Esophagus muscularis mucosa (tissue), 4 donors: ENCODE data around the gene ARHGEF6. TPM values are rescaled to one million over a fixed set of nuclear protein-coding genes. Genes with fewer than 3 reads are reported as not detected.
A peak's percentile ranks its signal among the peaks of the same experiment; 100 is the strongest.

ENCODE experiments used
- DNase-seq: peaks from one replicate; pipeline ENCODE4 v3.0.0-alpha.2; 2017; ENCODE audit errors: extremely low spot score
- H3K27ac ChIP-seq, 4 donors: fragments of 200-600 bp; sonication (generic); replicated peaks in 1 of 4; 1 replicate in 3 of 4; 2 replicates in 1 of 4; pipeline ENCODE4 v1.5.1; 2016 to 2019; ENCODE audit warnings: mild to moderate bottlenecking in 1 of 4
- H3K27me3 ChIP-seq, 4 donors: fragments of 200-600 bp; sonication (generic); one replicate each; pipeline versions ENCODE4 v1.5.1 to v1.6.0; 2016 to 2019
- H3K36me3 ChIP-seq, 4 donors: fragments of 200-600 bp; sonication (generic); one replicate each; pipeline ENCODE4 v1.5.1; 2016 to 2019
- H3K4me1 ChIP-seq, 4 donors: fragments of 200-600 bp; sonication (generic); one replicate each; pipeline ENCODE4 v1.5.1; 2016 to 2019
- H3K4me3 ChIP-seq, 4 donors: fragments of 200-600 bp; sonication (generic); 1 replicate in 2 of 4; 2 replicates in 2 of 4; pipeline ENCODE4 v1.5.1; 2016 to 2019; ENCODE audit warnings: mild to moderate bottlenecking in 4 of 4, moderate library complexity in 1 of 4
- H3K9me3 ChIP-seq, 4 donors: fragments of 200-600 bp; sonication (generic); 1 replicate in 3 of 4; 2 replicates in 1 of 4; pipeline ENCODE4 v1.5.1; 2016 to 2019
- CTCF ChIP-seq, 3 experiments: fragments of 200-600 bp in 2 of 3; fragments of 450-650 bp in 1 of 3; sonication (generic) in 2 of 3; IDR thresholded peaks; one replicate each; pipeline ENCODE4 v1.5.1; 2017 to 2019; ENCODE audit warnings: antibody characterized with exemption in 3 of 3, mild to moderate bottlenecking in 2 of 3, moderate library complexity in 1 of 3
- EP300 ChIP-seq: sonication (generic); formaldehyde crosslinking; IDR thresholded peaks from one replicate; pipeline ENCODE4 v1.6.1; 2017; ENCODE audit warnings: antibody characterized with exemption
- POLR2A ChIP-seq: fragments of 450-650 bp; IDR thresholded peaks from one replicate; pipeline ENCODE4 v1.6.1; 2017; ENCODE audit warnings: antibody characterized with exemption, moderate library complexity, mild to moderate bottlenecking, low read depth
- POLR2AphosphoS5 ChIP-seq, 2 donors: sonication (generic); formaldehyde crosslinking; IDR thresholded peaks; one replicate each; pipeline ENCODE4 v1.6.1; 2017; ENCODE audit warnings: antibody characterized with exemption in 2 of 2
- WGBS: methylation state at CpG from one replicate; pipeline ENCODE4 v1.1.5; 2018; 5-methylcytosine and 5-hydroxymethylcytosine counted together
- intact Hi-C: fragments of 100-400 bp; cut with DNase I; formaldehyde crosslinking; loops from one replicate; pipeline ENCODE4 v1.15.1; 2023
- total RNA-seq, 4 donors: library from RNA; depleted of rRNA; stranded (reverse); fragments of >200 nt; gene quantifications; one replicate each; pipeline versions ENCODE4 v1.1.0 to v1.2.1, GENCODE V29; 2016

Gene ARHGEF6
- total RNA-seq, 4 donors from 2014 or later = 13.4 to 16.4 (median 15.0) TPM

GRCh38 chrX:136784231-136784630 is 3.5 kb upstream of the ARHGEF6 start:
- Histone ChIP-seq H3K4me3 (no peak overlapping the region), H3K4me1 (peaks cover 3 to 8% (median 5%) of the 10 kb centered on the region in 4 donors), H3K9me3 (no peaks in the 10 kb centered on the region), H3K27me3 (no peaks in the 10 kb centered on the region), H3K27ac (no peak overlapping the region), H3K36me3 (no peaks in the 10 kb centered on the region)
- DNase-seq = no peak
- intact Hi-C loops = no loop called here
- WGBS = 80% methylated on average over 1 of the region's 1 CpG
- TF ChIP-seq EP300 (no peak), POLR2AphosphoS5 (IDR thresholded peaks at IDR 0.05) (no peak), CTCF (IDR thresholded peaks at IDR 0.05) (no peak), POLR2A (no peak)

- no peaks in the 10 kb centered on the region for H3K27me3 ChIP-seq
- no peak for TF ChIP-seq EP300
- TF ChIP-seq CTCF (IDR thresholded peaks at IDR 0.05) = no peak
- no peak for TF ChIP-seq POLR2A
- no peak for TF ChIP-seq POLR2AphosphoS5 (IDR thresholded peaks at IDR 0.05)
- no peak for DNase-seq
- peaks cover 3 to 8% (median 5%) of the 10 kb centered on the region in 4 donors for H3K4me1 ChIP-seq
- no peak overlapping the region for H3K27ac ChIP-seq
- H3K9me3 ChIP-seq = no peaks in the 10 kb centered on the region
- intact Hi-C loops = no loop called here
- H3K4me3 ChIP-seq = no peak overlapping the region
- no peaks in the 10 kb centered on the region for H3K36me3 ChIP-seq
Measured at GRCh38 chrX:136783159-136783558, 2.4 kb upstream of the ARHGEF6 start.

- no peak for DNase-seq
- 42% methylated on average over 9 of the region's 9 CpGs for WGBS
- H3K27me3 ChIP-seq = no peaks in the 10 kb centered on the region
- intact Hi-C loops = no loop called here
- peak overlapping the region; percentile 14 to 33 (median 23) for H3K4me3 ChIP-seq
- H3K4me1 ChIP-seq = peaks cover 3 to 8% (median 5%) of the 10 kb centered on the region in 4 donors
- TF ChIP-seq CTCF (IDR thresholded peaks at IDR 0.05) (no peak), POLR2A (no peak), EP300 (no peak), POLR2AphosphoS5 (IDR thresholded peaks at IDR 0.05) (no peak)
- no peaks in the 10 kb centered on the region for H3K36me3 ChIP-seq
- H3K27ac ChIP-seq = peak overlapping the region in 1 of 4 donors; percentile 22
- no peaks in the 10 kb centered on the region for H3K9me3 ChIP-seq
Measured at GRCh38 chrX:136781180-136781797, 557 bp upstream of the ARHGEF6 start.

- 38% methylated on average over 2 of the region's 2 CpGs for WGBS
- H3K27me3 ChIP-seq = no peaks in the 10 kb centered on the region
- H3K36me3 ChIP-seq = no peaks in the 10 kb centered on the region
- H3K4me1 ChIP-seq = peaks cover 3 to 8% (median 5%) of the 10 kb centered on the region in 4 donors
- TF ChIP-seq POLR2A (no peak), EP300 (no peak), POLR2AphosphoS5 (IDR thresholded peaks at IDR 0.05) (no peak), CTCF (IDR thresholded peaks at IDR 0.05) (no peak)
- peak overlapping the region in 2 of 4 donors; percentile 26 to 38 for H3K27ac ChIP-seq
- peak overlapping the region; percentile 14 to 33 (median 23) for H3K4me3 ChIP-seq
- no peak for DNase-seq
- no peaks in the 10 kb centered on the region for H3K9me3 ChIP-seq
- intact Hi-C loops = no loop called here
Measured at GRCh38 chrX:136780241-136780640, 491 bp downstream of the ARHGEF6 start.
